WTC11 (cell line): ENCODE measurements around the gene PON1. TPM values are rescaled to one million over a fixed set of nuclear protein-coding genes. Genes with fewer than 3 reads are reported as not detected.

Experiments used
- ATAC-seq: fragments of 200-7000 bp; cut with Tn5 transposase; 2 replicates; pipeline ENCODE4 v1.10.0; 2021; ENCODE audit warnings: mild to moderate bottlenecking, moderate library complexity
- CTCF ChIA-PET: fragments of 300-600 bp; sonication (Branson Sonifier 250); formaldehyde crosslinking; loops from one replicate; lab custom pipeline; 2021; ENCODE audit warnings: antibody characterized with exemption; lab: Charles Lee
- POLR2A ChIA-PET: fragments of 350-600 bp; sonication (Branson Sonifier 250); formaldehyde crosslinking; loops from one replicate; lab custom pipeline; 2021; ENCODE audit warnings: antibody characterized with exemption; lab: Charles Lee
- DNase-seq: peaks from one replicate; pipeline ENCODE4 v3.0.0; 2021; ENCODE audit warnings: low spot score
- H3K27ac Mint-ChIP-seq: 2 replicates; pipeline ENCODE4 v1.8.0; 2021; ENCODE audit warnings: mixed read lengths
- H3K27me3 Mint-ChIP-seq: 2 replicates; pipeline ENCODE4 v1.8.0; 2021; ENCODE audit warnings: low read depth, mild to moderate bottlenecking, moderate library complexity, mixed read lengths
- H3K36me3 Mint-ChIP-seq: 2 replicates; pipeline ENCODE4 v1.8.0; 2021; ENCODE audit warnings: mixed read lengths
- H3K4me1 Mint-ChIP-seq: 2 replicates; pipeline ENCODE4 v1.8.0; 2022; ENCODE audit warnings: mixed read lengths
- H3K4me3 Mint-ChIP-seq: 2 replicates; pipeline ENCODE4 v1.8.0; 2021; ENCODE audit warnings: mild to moderate bottlenecking, moderate library complexity, mixed read lengths
- H3K9me3 Mint-ChIP-seq: 2 replicates; pipeline ENCODE4 v1.8.0; 2021; ENCODE audit warnings: mixed read lengths
- ATF1 ChIP-seq: sonication (generic); formaldehyde crosslinking; IDR thresholded peaks from 2 replicates; pipeline ENCODE4 v1.8.1; 2023; ENCODE audit warnings: mild to moderate bottlenecking, moderate library complexity, missing genetic modification reagents
- CREM ChIP-seq: sonication (generic); formaldehyde crosslinking; IDR thresholded peaks from 2 replicates; pipeline ENCODE4 v1.8.1; 2022; ENCODE audit warnings: mild to moderate bottlenecking, missing genetic modification reagents, moderate library complexity
- EMX1 ChIP-seq: fragments of 250-450 bp; sonication (Bioruptor Pico); IDR thresholded peaks from 2 replicates; pipeline ENCODE4 v1.8.0; 2021; ENCODE audit warnings: mild to moderate bottlenecking
- GRHL2 ChIP-seq: fragments of 250-450 bp; sonication (Bioruptor Pico); IDR thresholded peaks from 2 replicates; pipeline ENCODE4 v1.8.0; 2022; ENCODE audit warnings: mild to moderate bottlenecking, moderate library complexity; ENCODE audit not compliant: insufficient replicate concordance, severe bottlenecking
- GTF2I ChIP-seq: fragments of 250-450 bp; sonication (Bioruptor Pico); conservative IDR thresholded peaks from 2 replicates; pipeline ENCODE4 v1.4.0; 2021; ENCODE audit warnings: mild to moderate bottlenecking
- MXD4 ChIP-seq: fragments of 250-450 bp; sonication (Bioruptor Pico); IDR thresholded peaks from 2 replicates; pipeline ENCODE4 v1.8.0; 2021; ENCODE audit warnings: mild to moderate bottlenecking, moderate library complexity, borderline replicate concordance
- NR2C2 ChIP-seq: sonication (generic); formaldehyde crosslinking; IDR thresholded peaks from 2 replicates; pipeline ENCODE4 v1.8.0; 2022; ENCODE audit warnings: mild to moderate bottlenecking, missing genetic modification reagents
- TEAD4 ChIP-seq: sonication (generic); formaldehyde crosslinking; IDR thresholded peaks from 2 replicates; pipeline ENCODE4 v1.8.0; 2022; ENCODE audit warnings: mild to moderate bottlenecking, missing genetic modification reagents
- ZNF121 ChIP-seq: sonication (generic); formaldehyde crosslinking; IDR thresholded peaks from 2 replicates; pipeline ENCODE4 v1.8.0; 2023; ENCODE audit warnings: missing genetic modification reagents
- ZNF263 ChIP-seq: sonication (generic); formaldehyde crosslinking; IDR thresholded peaks from 2 replicates; pipeline ENCODE4 v1.8.1; 2022; ENCODE audit warnings: low read depth, mild to moderate bottlenecking, moderate library complexity, missing genetic modification reagents
- ZNF396 ChIP-seq: fragments of 250-450 bp; sonication (Bioruptor Pico); IDR thresholded peaks from 2 replicates; pipeline ENCODE4 v1.8.0; 2021; ENCODE audit warnings: mild to moderate bottlenecking, moderate library complexity, borderline replicate concordance
- ZNF423 ChIP-seq: fragments of 250-450 bp; sonication (Bioruptor Pico); IDR thresholded peaks from 2 replicates; pipeline ENCODE4 v2.1.2; 2022; ENCODE audit warnings: mild to moderate bottlenecking, moderate library complexity
- total RNA-seq: library from RNA; stranded (reverse); gene quantifications from 3 replicates; pipeline ENCODE4 v1.2.3, GENCODE V29; 2021
- TF ChIP-seq, protein P1 (sequence below): sonication (generic); formaldehyde crosslinking; IDR thresholded peaks from 2 replicates; pipeline ENCODE4 v1.8.0; 2022; ENCODE audit warnings: mild to moderate bottlenecking, missing genetic modification reagents
- TF ChIP-seq, protein P2 (sequence below): sonication (generic); formaldehyde crosslinking; IDR thresholded peaks from 2 replicates; pipeline ENCODE4 v1.8.0; 2022; ENCODE audit warnings: mild to moderate bottlenecking, missing genetic modification reagents
- TF ChIP-seq, protein P3 (sequence below): sonication (generic); formaldehyde crosslinking; IDR thresholded peaks from 2 replicates; pipeline ENCODE4 v1.8.1; 2023; ENCODE audit warnings: mild to moderate bottlenecking, moderate library complexity, missing genetic modification reagents
- TF ChIP-seq, protein P4 (sequence below): sonication (generic); formaldehyde crosslinking; IDR thresholded peaks from 2 replicates; pipeline ENCODE4 v1.8.1; 2022; ENCODE audit warnings: low read depth, mild to moderate bottlenecking, moderate library complexity, missing genetic modification reagents, borderline replicate concordance
- TF ChIP-seq, protein P5 (sequence below): sonication (generic); formaldehyde crosslinking; IDR thresholded peaks from 2 replicates; pipeline ENCODE4 v1.8.1; 2022; ENCODE audit warnings: missing genetic modification reagents, borderline replicate concordance
- TF ChIP-seq, protein P6 (sequence below): sonication (generic); formaldehyde crosslinking; IDR thresholded peaks from 2 replicates; pipeline ENCODE4 v1.8.1; 2023; ENCODE audit warnings: mild to moderate bottlenecking, missing genetic modification reagents
- TF ChIP-seq, protein P7 (sequence below): sonication (generic); formaldehyde crosslinking; conservative IDR thresholded peaks from 2 replicates; pipeline ENCODE4 v1.8.1; 2023; ENCODE audit warnings: mild to moderate bottlenecking, low read depth, missing genetic modification reagents, moderate library complexity

Gene PON1
- total RNA-seq, 1 experiment from 2014 or later = 0.26 TPM

DNA sequence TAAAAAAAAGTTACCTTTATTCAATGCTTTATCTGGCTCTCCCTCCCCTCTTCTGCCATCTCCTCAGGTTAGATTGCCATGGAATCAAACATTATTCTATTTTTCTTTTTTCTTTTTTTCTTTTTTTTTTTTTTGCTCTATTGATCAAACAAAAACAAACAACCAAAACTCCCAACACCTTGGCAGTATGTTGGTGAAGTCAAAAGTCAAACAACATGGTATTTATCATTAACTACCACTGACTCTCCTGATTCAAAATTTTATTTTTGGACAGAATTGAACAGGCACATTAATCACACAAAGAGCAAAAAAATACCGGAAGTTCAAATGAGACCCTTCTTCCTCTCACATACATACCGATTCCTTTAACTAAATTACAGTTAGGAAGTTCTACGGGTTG is 6.4 kb downstream of the PON1 start (continued):
- TF ChIP-seq, protein P1, sequence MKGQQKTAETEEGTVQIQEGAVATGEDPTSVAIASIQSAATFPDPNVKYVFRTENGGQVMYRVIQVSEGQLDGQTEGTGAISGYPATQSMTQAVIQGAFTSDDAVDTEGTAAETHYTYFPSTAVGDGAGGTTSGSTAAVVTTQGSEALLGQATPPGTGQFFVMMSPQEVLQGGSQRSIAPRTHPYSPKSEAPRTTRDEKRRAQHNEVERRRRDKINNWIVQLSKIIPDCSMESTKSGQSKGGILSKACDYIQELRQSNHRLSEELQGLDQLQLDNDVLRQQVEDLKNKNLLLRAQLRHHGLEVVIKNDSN = no peak
- TF ChIP-seq GRHL2 (CRISPR knock-in tag) (no peak), ZNF121 (no peak)

DNA sequence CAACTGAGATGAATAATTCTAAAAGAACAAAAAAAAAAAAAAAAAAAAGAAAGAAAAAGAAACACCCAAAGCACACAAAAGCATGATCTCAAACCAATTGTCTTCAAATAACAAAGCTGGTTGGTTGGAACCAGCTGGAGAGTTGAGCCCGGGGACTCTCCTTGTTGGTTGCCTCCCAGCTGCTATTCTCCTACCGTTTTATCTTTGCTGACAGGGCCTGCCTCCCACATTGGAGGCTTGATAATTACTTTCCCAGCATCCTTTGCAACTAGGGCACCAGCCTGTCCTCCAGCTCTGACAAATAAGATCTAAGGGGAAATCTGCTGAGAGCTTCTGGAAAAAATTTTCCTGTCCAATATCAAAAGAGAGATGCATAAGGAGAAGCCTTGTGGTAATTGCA is 6.8 kb downstream of the PON1 start:
- Mint-ChIP-seq H3K4me1 (no peaks in the 10 kb centered on the region), H3K4me3 (no peak overlapping the region), H3K9me3 (peaks cover 2% of the 10 kb centered on the region), H3K27me3 (no peaks in the 10 kb centered on the region; the same call in 1 of the 2 replicates), H3K36me3 (no peaks in the 10 kb centered on the region), H3K27ac (no peak overlapping the region)
- ATAC-seq (no peak), DNase-seq (no peak)
- TF ChIP-seq, protein P2, sequence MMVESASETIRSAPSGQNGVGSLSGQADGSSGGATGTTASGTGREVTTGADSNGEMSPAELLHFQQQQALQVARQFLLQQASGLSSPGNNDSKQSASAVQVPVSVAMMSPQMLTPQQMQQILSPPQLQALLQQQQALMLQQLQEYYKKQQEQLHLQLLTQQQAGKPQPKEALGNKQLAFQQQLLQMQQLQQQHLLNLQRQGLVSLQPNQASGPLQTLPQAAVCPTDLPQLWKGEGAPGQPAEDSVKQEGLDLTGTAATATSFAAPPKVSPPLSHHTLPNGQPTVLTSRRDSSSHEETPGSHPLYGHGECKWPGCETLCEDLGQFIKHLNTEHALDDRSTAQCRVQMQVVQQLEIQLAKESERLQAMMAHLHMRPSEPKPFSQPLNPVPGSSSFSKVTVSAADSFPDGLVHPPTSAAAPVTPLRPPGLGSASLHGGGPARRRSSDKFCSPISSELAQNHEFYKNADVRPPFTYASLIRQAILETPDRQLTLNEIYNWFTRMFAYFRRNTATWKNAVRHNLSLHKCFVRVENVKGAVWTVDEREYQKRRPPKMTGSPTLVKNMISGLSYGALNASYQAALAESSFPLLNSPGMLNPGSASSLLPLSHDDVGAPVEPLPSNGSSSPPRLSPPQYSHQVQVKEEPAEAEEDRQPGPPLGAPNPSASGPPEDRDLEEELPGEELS = no peak
- TF ChIP-seq TEAD4 (CRISPR knock-in tag) (no peak), NR2C2 (no peak), ZNF423 (CRISPR knock-in tag) (no peak), CREM (CRISPR knock-in tag) (no peak), ATF1 (CRISPR knock-in tag) (no peak), EMX1 (CRISPR knock-in tag) (no peak)
- TF ChIP-seq, protein P3, sequence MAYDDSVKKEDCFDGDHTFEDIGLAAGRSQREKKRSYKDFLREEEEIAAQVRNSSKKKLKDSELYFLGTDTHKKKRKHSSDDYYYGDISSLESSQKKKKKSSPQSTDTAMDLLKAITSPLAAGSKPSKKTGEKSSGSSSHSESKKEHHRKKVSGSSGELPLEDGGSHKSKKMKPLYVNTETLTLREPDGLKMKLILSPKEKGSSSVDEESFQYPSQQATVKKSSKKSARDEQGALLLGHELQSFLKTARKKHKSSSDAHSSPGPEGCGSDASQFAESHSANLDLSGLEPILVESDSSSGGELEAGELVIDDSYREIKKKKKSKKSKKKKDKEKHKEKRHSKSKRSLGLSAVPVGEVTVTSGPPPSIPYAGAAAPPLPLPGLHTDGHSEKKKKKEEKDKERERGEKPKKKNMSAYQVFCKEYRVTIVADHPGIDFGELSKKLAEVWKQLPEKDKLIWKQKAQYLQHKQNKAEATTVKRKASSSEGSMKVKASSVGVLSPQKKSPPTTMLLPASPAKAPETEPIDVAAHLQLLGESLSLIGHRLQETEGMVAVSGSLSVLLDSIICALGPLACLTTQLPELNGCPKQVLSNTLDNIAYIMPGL (CRISPR knock-in tag) = no peak
- TF ChIP-seq, protein P4, sequence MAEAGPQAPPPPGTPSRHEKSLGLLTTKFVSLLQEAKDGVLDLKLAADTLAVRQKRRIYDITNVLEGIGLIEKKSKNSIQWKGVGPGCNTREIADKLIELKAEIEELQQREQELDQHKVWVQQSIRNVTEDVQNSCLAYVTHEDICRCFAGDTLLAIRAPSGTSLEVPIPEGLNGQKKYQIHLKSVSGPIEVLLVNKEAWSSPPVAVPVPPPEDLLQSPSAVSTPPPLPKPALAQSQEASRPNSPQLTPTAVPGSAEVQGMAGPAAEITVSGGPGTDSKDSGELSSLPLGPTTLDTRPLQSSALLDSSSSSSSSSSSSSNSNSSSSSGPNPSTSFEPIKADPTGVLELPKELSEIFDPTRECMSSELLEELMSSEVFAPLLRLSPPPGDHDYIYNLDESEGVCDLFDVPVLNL (CRISPR knock-in tag) = no peak
- TF ChIP-seq, protein P5, sequence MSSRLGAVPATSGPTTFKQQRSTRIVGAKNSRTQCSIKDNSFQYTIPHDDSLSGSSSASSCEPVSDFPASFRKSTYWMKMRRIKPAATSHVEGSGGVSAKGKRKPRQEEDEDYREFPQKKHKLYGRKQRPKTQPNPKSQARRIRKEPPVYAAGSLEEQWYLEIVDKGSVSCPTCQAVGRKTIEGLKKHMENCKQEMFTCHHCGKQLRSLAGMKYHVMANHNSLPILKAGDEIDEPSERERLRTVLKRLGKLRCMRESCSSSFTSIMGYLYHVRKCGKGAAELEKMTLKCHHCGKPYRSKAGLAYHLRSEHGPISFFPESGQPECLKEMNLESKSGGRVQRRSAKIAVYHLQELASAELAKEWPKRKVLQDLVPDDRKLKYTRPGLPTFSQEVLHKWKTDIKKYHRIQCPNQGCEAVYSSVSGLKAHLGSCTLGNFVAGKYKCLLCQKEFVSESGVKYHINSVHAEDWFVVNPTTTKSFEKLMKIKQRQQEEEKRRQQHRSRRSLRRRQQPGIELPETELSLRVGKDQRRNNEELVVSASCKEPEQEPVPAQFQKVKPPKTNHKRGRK (CRISPR knock-in tag) = no peak
- TF ChIP-seq, protein P6, sequence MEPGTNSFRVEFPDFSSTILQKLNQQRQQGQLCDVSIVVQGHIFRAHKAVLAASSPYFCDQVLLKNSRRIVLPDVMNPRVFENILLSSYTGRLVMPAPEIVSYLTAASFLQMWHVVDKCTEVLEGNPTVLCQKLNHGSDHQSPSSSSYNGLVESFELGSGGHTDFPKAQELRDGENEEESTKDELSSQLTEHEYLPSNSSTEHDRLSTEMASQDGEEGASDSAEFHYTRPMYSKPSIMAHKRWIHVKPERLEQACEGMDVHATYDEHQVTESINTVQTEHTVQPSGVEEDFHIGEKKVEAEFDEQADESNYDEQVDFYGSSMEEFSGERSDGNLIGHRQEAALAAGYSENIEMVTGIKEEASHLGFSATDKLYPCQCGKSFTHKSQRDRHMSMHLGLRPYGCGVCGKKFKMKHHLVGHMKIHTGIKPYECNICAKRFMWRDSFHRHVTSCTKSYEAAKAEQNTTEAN = no peak
- ChIA-PET CTCF (interaction anchor here (0.6 kb wide), 2 partner anchors 368 to 524 kb away, joined by 4 to 9 read pairs; no protein-coding TSS in a partner anchor), POLR2A (interaction anchor here (0.6 kb wide), 1 partner anchor 72 kb away, joined by 4 read pairs; no protein-coding TSS in a partner anchor)

DNA sequence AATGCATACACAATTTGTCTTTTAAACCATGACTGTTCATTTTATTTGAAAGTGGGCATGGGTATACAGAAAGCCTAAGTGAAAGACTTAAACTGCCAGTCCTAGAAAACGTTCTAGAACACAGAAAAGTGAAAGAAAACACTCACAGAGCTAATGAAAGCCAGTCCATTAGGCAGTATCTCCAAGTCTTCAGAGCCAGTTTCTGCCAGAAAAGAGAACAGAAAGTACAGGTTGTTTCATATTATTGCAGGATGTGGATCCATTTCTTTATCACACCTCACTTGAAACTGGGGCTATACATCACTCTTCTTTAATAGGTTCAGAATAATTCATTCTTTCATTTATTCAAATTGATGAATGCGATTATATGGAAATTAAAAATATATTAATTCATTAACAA is 7.7 kb downstream of the PON1 start:
- ChIA-PET POLR2A (no interaction called here), CTCF (no interaction called here)
- H3K4me1 Mint-ChIP-seq = no peaks in the 10 kb centered on the region
- no peaks in the 10 kb centered on the region for H3K36me3 Mint-ChIP-seq
- no peak for ATAC-seq
- TF ChIP-seq, protein P7, sequence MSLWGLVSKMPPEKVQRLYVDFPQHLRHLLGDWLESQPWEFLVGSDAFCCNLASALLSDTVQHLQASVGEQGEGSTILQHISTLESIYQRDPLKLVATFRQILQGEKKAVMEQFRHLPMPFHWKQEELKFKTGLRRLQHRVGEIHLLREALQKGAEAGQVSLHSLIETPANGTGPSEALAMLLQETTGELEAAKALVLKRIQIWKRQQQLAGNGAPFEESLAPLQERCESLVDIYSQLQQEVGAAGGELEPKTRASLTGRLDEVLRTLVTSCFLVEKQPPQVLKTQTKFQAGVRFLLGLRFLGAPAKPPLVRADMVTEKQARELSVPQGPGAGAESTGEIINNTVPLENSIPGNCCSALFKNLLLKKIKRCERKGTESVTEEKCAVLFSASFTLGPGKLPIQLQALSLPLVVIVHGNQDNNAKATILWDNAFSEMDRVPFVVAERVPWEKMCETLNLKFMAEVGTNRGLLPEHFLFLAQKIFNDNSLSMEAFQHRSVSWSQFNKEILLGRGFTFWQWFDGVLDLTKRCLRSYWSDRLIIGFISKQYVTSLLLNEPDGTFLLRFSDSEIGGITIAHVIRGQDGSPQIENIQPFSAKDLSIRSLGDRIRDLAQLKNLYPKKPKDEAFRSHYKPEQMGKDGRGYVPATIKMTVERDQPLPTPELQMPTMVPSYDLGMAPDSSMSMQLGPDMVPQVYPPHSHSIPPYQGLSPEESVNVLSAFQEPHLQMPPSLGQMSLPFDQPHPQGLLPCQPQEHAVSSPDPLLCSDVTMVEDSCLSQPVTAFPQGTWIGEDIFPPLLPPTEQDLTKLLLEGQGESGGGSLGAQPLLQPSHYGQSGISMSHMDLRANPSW (CRISPR knock-in tag) = no peak
- no peak for TF ChIP-seq TEAD4 (CRISPR knock-in tag)
- no peak for TF ChIP-seq ZNF263 (CRISPR knock-in tag)
- TF ChIP-seq ZNF396 = no peak
- TF ChIP-seq ATF1 (CRISPR knock-in tag) = no peak
- no peak for TF ChIP-seq MXD4 (CRISPR knock-in tag)
- TF ChIP-seq GTF2I (CRISPR knock-in tag) = no peak
- TF ChIP-seq, all 79 proteins: peak for 0
- no peak for DNase-seq
- H3K27me3 Mint-ChIP-seq = no peaks in the 10 kb centered on the region; the same call in 1 of the 2 replicates
- H3K27ac Mint-ChIP-seq = no peak overlapping the region
- H3K4me3 Mint-ChIP-seq = no peak overlapping the region
- H3K9me3 Mint-ChIP-seq = peaks cover 6% of the 10 kb centered on the region
